Kasumi-1 (cell line): ENCODE results near the gene ACSM2B.
"Not testable (repeated sequence)": the region's sequence is repeated elsewhere in the genome, so short reads cannot be mapped to it uniquely, and the experiment has no call there.

Source experiments
- DNase-seq, 2 experiments: peaks; one replicate each; lab custom pipeline; 2025; lab: John Stamatoyannopoulos, UW

ACSM2B gene

GRCh38 chr16:20595068-20595467 lies 18.9 kb upstream of the ACSM2B start:
- not testable (repeated sequence) for DNase-seq

GRCh38 chr16:20592780-20593179 lies 16.6 kb upstream of the ACSM2B start:
- not testable (repeated sequence) for DNase-seq

GRCh38 chr16:20589486-20589885 lies 13.3 kb upstream of the ACSM2B start:
- not testable (repeated sequence) for DNase-seq

GRCh38 chr16:20587645-20588074 lies 11.5 kb upstream of the ACSM2B start:
- not testable (repeated sequence) for DNase-seq

GRCh38 chr16:20586716-20587115 lies 10.5 kb upstream of the ACSM2B start:
- not testable (repeated sequence) for DNase-seq

GRCh38 chr16:20586112-20586511 lies 9.9 kb upstream of the ACSM2B start:
- DNase-seq, result not testable (repeated sequence)

GRCh38 chr16:20580487-20581259 lies 4.5 kb upstream of the ACSM2B start:
- not testable (repeated sequence) for DNase-seq

GRCh38 chr16:20578091-20578490 lies 1.9 kb upstream of the ACSM2B start:
- DNase-seq, result not testable (repeated sequence)

GRCh38 chr16:20569117-20569651 lies 7.0 kb downstream of the ACSM2B start:
- DNase-seq, result not testable (repeated sequence)

- DNase-seq, result no peak
Observed at GRCh38 chr16:20568404-20568803, 7.8 kb downstream of the ACSM2B start.

GRCh38 chr16:20566864-20567263 lies 9.3 kb downstream of the ACSM2B start:
- no peak for DNase-seq

- not testable (repeated sequence) for DNase-seq
Observed at GRCh38 chr16:20565334-20565733, 10.8 kb downstream of the ACSM2B start.

GRCh38 chr16:20564218-20564617 lies 11.9 kb downstream of the ACSM2B start:
- DNase-seq, result not testable (repeated sequence)

- not testable (repeated sequence) for DNase-seq
Observed at GRCh38 chr16:20555628-20556027, 20.5 kb downstream of the ACSM2B start.

GRCh38 chr16:20554689-20555088 lies 21.5 kb downstream of the ACSM2B start:
- not testable (repeated sequence) for DNase-seq

- DNase-seq, result not testable (repeated sequence)
Observed at GRCh38 chr16:20553493-20553892, 22.7 kb downstream of the ACSM2B start.

- not testable (repeated sequence) for DNase-seq
Observed at GRCh38 chr16:20546951-20547350, 29.2 kb downstream of the ACSM2B start.

- DNase-seq, result not testable (repeated sequence)
Observed at GRCh38 chr16:20546278-20546853, 29.8 kb downstream of the ACSM2B start.

- not testable (repeated sequence) for DNase-seq
Observed at GRCh38 chr16:20540603-20541316, 35.4 kb downstream of the ACSM2B start.

GRCh38 chr16:20538687-20539086 lies 37.5 kb downstream of the ACSM2B start:
- DNase-seq, result no peak

- no peak for DNase-seq
Observed at GRCh38 chr16:20538181-20538580, 38.0 kb downstream of the ACSM2B start.

GRCh38 chr16:20536669-20537068 lies 39.5 kb downstream of the ACSM2B start:
- DNase-seq, result not testable (repeated sequence)
